ENCODE measurements around the gene TSPAN11.

TSPAN11 gene

DNA sequence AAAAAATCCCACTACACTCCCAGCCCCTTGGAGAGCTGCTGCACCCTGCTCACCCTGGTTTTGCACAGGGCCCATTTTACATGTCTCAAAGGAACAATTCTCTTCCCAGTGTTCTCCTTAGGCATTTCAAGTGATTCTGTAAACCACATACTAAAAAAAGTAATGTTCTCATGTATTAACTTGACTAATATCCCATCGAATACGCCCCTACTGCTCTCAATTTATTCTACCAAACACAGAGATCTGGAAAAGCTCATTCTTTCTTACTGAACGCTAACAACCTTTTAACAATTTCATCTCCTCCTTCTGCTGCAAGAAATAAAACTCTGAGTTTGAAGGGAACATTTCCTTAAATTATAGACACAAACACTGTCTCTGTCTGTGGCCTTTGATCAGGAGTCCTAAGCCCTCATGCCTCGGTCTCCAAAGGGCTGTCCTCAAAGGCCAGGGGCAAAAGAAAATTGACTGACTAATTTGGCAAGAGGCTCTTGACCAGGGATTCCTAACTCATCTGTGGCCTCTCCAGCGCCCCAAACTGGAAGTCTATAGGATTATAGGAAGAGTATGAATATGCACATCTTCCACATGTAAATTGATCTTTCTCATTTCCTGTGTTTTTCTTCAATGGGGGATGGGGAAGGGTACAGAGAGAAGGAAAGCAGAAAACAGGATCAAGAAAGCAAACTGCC is 17.1 kb upstream of the TSPAN11 start:
- H3K4me3 ChIP-seq (replicated peaks; ENCODE audit: low read depth, low read length), result no peak overlapping the region
- DNase-seq (ENCODE audit: low read depth), result no peak
- TF ChIP-seq, protein P1, sequence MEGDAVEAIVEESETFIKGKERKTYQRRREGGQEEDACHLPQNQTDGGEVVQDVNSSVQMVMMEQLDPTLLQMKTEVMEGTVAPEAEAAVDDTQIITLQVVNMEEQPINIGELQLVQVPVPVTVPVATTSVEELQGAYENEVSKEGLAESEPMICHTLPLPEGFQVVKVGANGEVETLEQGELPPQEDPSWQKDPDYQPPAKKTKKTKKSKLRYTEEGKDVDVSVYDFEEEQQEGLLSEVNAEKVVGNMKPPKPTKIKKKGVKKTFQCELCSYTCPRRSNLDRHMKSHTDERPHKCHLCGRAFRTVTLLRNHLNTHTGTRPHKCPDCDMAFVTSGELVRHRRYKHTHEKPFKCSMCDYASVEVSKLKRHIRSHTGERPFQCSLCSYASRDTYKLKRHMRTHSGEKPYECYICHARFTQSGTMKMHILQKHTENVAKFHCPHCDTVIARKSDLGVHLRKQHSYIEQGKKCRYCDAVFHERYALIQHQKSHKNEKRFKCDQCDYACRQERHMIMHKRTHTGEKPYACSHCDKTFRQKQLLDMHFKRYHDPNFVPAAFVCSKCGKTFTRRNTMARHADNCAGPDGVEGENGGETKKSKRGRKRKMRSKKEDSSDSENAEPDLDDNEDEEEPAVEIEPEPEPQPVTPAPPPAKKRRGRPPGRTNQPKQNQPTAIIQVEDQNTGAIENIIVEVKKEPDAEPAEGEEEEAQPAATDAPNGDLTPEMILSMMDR (IDR thresholded peaks at IDR 0.05; ENCODE audit: low read length, missing control alignments), result no peak

DNA sequence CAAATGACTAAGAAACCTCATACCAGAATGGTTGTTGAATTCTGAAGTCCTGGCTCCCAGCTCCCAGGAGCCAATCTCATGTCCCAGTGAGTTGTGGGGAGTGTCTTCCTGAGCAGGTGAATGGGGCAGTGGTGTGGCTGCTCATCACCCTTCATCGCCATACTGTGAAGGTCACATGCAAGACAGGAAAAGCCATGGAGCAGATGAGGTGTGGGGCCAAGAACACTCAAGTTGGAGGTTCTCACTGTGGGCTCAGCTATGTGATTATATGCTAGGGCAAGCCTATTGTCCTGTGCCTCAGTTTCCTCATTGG is 16.6 kb upstream of the TSPAN11 start:
- no peak for DNase-seq (ENCODE audit: low read depth)
- TF ChIP-seq, protein P1 (IDR thresholded peaks at IDR 0.05; ENCODE audit: low read length, missing control alignments), result no peak
- H3K4me3 ChIP-seq (replicated peaks; ENCODE audit: low read depth, low read length), result no peak overlapping the region

DNA sequence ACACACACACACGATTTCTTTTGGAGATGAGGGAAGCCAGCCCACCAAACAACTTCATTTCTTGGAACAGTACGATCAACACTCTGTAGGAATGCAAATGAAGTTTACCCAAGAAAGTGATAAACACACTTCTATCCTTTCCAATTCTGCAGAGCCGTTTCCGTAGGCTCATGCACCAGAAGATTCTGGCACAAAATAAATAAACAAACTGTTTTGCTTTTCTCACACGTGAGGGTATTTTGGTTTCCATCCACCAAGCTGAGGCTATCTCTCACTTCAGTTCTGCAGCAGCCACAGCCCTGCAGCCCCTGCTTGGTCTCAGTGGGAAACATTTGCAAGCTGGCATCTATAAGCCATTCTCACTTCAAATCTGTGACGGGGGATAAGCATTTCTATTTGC is 15.3 kb upstream of the TSPAN11 start:
- H3K4me3 ChIP-seq (replicated peaks; ENCODE audit: low read depth, low read length), result no peak overlapping the region
- DNase-seq (ENCODE audit: low read depth), result no peak
- TF ChIP-seq, protein P1 (IDR thresholded peaks at IDR 0.05; ENCODE audit: low read length, missing control alignments), result no peak

DNA sequence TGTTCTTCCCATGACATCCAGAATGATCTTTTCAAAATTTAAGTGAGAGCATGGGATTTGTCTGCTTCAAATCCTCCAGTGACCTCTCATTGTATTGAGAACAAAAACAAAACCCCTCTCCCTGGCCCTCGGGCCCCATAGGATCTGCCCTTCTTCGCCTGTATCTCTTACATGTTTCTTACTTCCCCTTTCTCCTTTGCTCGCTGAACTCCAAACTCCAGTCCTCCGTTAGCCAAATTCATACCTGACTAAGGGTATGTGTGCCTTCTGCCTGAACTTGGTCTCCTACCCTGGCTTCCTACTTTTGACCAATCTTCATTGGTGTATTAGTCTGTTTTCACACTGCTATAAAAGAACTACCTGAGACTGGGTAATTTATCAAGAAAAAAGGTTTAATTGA is 13.2 kb upstream of the TSPAN11 start:
- DNase-seq (ENCODE audit: low read depth), result no peak
- TF ChIP-seq, protein P1 (IDR thresholded peaks at IDR 0.05; ENCODE audit: low read length, missing control alignments), result no peak
- H3K4me3 ChIP-seq (replicated peaks; ENCODE audit: low read depth, low read length), result no peak overlapping the region

DNA sequence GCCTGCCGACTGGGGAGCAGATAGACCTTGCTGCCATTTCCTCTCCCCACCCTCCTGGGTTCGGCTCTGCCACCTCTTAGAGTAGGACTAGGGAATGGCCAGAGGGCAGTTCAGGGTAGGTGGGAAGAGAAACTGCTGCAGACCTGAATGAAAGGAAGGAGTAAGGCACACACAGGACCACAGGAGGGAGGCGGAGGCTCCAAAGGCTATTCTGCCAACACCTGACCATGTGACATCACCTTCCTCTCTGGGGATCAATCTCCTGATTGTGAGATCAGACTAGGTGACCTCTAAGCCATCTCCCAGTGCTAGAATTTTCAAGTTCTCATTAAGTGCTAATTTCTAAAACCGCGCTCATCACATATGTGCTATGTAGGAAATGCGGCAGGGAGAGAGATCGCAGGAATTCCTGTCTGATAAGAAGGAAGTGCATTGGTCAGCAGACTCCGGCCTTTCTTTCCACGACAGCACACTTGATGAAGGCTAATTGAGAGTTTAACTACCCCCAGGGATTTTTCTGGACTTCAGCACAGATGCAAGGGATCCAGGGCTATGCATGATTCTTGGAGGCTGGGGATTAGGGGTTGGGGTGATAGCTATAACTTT is 11.5 kb upstream of the TSPAN11 start:
- no peak overlapping the region for H3K4me3 ChIP-seq (replicated peaks; ENCODE audit: low read depth, low read length)
- DNase-seq (ENCODE audit: low read depth), result no peak
- TF ChIP-seq, protein P1 (IDR thresholded peaks at IDR 0.05; ENCODE audit: low read length, missing control alignments), result no peak

DNA sequence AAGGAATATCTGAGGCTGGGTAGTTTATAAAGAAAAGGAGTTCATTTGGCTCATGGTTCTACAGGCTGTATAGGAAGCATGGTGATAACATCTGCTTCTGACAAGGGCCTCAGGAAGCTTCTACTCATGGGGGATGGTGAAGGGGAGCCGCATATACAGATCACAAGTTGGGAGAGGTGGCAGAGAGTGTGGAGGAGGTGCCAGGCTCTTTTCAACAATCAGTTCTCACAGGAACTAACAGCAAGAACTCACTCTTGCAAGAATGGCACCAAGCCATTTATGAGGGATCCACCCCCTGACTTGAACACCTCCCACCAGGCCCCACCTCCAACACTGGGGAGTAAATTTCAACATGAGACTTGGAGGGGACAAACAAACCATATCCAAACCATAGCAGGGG is 3.5 kb upstream of the TSPAN11 start:
- no peak overlapping the region for H3K4me3 ChIP-seq (replicated peaks; ENCODE audit: low read depth, low read length)
- TF ChIP-seq, protein P1 (IDR thresholded peaks at IDR 0.05; ENCODE audit: low read length, missing control alignments), result no peak
- no peak for DNase-seq (ENCODE audit: low read depth)
